Measurements from ENCODE around the gene STRN4. TPM values are rescaled to one million over a fixed set of nuclear protein-coding genes. Genes with fewer than 3 reads are reported as not detected.

STRN4 gene
- total RNA-seq, 2 experiments from 2014 or later = 68.0 to 115 TPM

DNA sequence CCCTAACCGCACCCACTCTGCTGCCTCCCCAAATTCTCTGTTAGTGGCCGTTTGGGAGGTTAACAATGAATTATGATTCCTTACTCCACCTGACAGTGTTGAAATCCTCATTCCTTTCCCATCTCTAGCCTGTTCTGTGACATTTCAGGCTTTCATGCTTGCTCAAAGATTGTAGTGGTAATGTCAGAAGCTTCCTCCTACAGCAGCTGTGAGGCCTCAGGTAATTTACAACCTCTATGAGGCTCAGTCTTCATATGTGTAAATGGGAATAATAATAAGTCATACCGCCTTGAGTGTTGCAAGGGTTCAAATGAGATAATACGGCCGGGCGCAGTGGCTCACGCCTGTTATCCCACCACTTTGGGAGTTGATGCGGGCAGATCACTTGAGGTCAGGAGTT lies 43.1 kb upstream of the STRN4 start:
- no peak overlapping the region for H3K4me2 ChIP-seq (ENCODE audit: low read length)
- ChIA-PET CTCF (ENCODE audit: unreplicated experiment) (interaction anchor here (0.8 kb wide), 1 partner anchor 56 kb away, joined by 3 read pairs; no protein-coding TSS in a partner anchor), POLR2A (interaction anchor here (0.7 to 1.2 kb wide), 2 partner anchors 31 to 253 kb away, joined by 5 to 7 read pairs; no protein-coding TSS in a partner anchor)
- H3K4me3 ChIP-seq (ENCODE audit: low read depth, low read length, poor library complexity, severe bottlenecking) = no peak overlapping the region
- DNase-seq (ENCODE audit: low spot score) = no peak
- H3K79me2 ChIP-seq (ENCODE audit: insufficient read depth, low read depth, low read length) = peaks cover 40% of the 10 kb centered on the region
- intact Hi-C loops (cut with micrococcal nuclease; ENCODE audit: unreplicated experiment) = loop anchor here (5.0 kb wide), 1 partner anchor 72 kb away; the partner anchor contains the start of gene PRKD2
- no peaks in the 10 kb centered on the region for H3K9me2 ChIP-seq (ENCODE audit: insufficient read depth, low read length)
- H4K20me1 ChIP-seq (ENCODE audit: insufficient read depth, low read length) = peaks cover under 1% of the 10 kb centered on the region; the same call in 1 of the 2 replicates
- peaks cover 9% of the 10 kb centered on the region for H3K4me1 ChIP-seq (ENCODE audit: insufficient read depth, low read length, poor library complexity, severe bottlenecking)
- no TSS peak for BruUV-seq (replicated peaks)
- H2AFZ ChIP-seq (ENCODE audit: low read length) = peak overlapping the region; percentile 68; the same call in 1 of the 2 replicates
- TF ChIP-seq EZH2phosphoT487 (IDR thresholded peaks at IDR 0.05; ENCODE audit: borderline replicate concordance, low read depth, low read length) = no peak
- TF ChIP-seq, protein P1, sequence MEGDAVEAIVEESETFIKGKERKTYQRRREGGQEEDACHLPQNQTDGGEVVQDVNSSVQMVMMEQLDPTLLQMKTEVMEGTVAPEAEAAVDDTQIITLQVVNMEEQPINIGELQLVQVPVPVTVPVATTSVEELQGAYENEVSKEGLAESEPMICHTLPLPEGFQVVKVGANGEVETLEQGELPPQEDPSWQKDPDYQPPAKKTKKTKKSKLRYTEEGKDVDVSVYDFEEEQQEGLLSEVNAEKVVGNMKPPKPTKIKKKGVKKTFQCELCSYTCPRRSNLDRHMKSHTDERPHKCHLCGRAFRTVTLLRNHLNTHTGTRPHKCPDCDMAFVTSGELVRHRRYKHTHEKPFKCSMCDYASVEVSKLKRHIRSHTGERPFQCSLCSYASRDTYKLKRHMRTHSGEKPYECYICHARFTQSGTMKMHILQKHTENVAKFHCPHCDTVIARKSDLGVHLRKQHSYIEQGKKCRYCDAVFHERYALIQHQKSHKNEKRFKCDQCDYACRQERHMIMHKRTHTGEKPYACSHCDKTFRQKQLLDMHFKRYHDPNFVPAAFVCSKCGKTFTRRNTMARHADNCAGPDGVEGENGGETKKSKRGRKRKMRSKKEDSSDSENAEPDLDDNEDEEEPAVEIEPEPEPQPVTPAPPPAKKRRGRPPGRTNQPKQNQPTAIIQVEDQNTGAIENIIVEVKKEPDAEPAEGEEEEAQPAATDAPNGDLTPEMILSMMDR (conservative IDR thresholded peaks at IDR 0.05; ENCODE audit: low read length) = no peak
- H3K9me3 ChIP-seq (ENCODE audit: low read length) = no peaks in the 10 kb centered on the region
- H3K36me3 ChIP-seq (ENCODE audit: insufficient read depth, low read length) = peaks cover 37% of the 10 kb centered on the region
- no peak overlapping the region for H3K27ac ChIP-seq (ENCODE audit: low read depth, low read length, poor library complexity, severe bottlenecking)

DNA sequence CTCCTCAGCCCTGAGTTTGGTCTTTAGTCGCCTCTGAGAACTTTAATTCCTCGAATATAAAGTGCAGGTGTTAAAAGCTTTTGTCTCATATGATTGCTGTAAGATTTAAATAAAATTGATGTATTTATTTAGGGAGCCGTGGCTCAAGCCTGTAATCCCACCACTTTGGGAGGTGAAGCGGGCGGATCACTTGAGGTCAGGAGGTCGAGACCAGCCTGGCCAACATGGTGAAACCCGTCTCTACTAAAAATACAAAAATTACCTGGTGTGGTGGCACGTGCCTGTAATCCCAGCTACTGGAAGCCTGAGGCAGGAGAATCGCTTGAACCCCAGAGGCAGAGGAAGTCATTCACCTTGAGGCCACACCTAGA lies 42.7 kb upstream of the STRN4 start:
- peaks cover 13% of the 10 kb centered on the region for H3K4me1 ChIP-seq (ENCODE audit: insufficient read depth, low read length, poor library complexity, severe bottlenecking)
- H3K4me3 ChIP-seq (ENCODE audit: low read depth, low read length, poor library complexity, severe bottlenecking) = no peak overlapping the region
- peak overlapping the region; percentile 68; the same call in 1 of the 2 replicates for H2AFZ ChIP-seq (ENCODE audit: low read length)
- H3K9me2 ChIP-seq (ENCODE audit: insufficient read depth, low read length) = no peaks in the 10 kb centered on the region
- H3K4me2 ChIP-seq (ENCODE audit: low read length) = peak overlapping the region; percentile 31; the same call in 1 of the 2 replicates
- H3K36me3 ChIP-seq (ENCODE audit: insufficient read depth, low read length) = peaks cover 41% of the 10 kb centered on the region
- no peaks in the 10 kb centered on the region for H3K9me3 ChIP-seq (ENCODE audit: low read length)
- ChIA-PET CTCF (ENCODE audit: unreplicated experiment) (interaction anchor here (0.5 to 0.8 kb wide), 2 partner anchors 41 to 57 kb away, joined by 3 to 7 read pairs; no protein-coding TSS in a partner anchor), POLR2A (interaction anchor here (1.2 kb wide), 1 partner anchor 31 kb away, joined by 5 read pairs; no protein-coding TSS in a partner anchor)
- BruUV-seq (replicated peaks) = no TSS peak
- H4K20me1 ChIP-seq (ENCODE audit: insufficient read depth, low read length) = peaks cover 5% of the 10 kb centered on the region; the same call in 1 of the 2 replicates
- intact Hi-C loops (cut with micrococcal nuclease; ENCODE audit: unreplicated experiment) = loop anchor here (5.0 kb wide), 1 partner anchor 72 kb away; the partner anchor contains the start of gene PRKD2
- TF ChIP-seq, protein P1 (conservative IDR thresholded peaks at IDR 0.05; ENCODE audit: low read length) = no peak
- no peak for TF ChIP-seq EZH2phosphoT487 (IDR thresholded peaks at IDR 0.05; ENCODE audit: borderline replicate concordance, low read depth, low read length)
- peak overlapping the region; percentile 14 for H3K27ac ChIP-seq (ENCODE audit: low read depth, low read length, poor library complexity, severe bottlenecking)
- H3K79me2 ChIP-seq (ENCODE audit: insufficient read depth, low read depth, low read length) = peaks cover 44% of the 10 kb centered on the region
- no peak for DNase-seq (ENCODE audit: low spot score)

Data from OCI-LY7 (cell line).